WTC11 (cell line): ENCODE data around the gene RALA.

Experiments used
- CBFB ChIP-seq: sonication (generic); formaldehyde crosslinking; IDR thresholded peaks from 2 replicates; pipeline ENCODE4 v1.8.1; 2022; ENCODE audit warnings: mild to moderate bottlenecking, low read depth, missing genetic modification reagents
- CTCF ChIP-seq: fragments of 200-600 bp; IDR thresholded peaks from 2 replicates; pipeline ENCODE4 v1.8.0; 2022; ENCODE audit warnings: antibody characterized with exemption
- GTF2I ChIP-seq: fragments of 250-450 bp; sonication (Bioruptor Pico); conservative IDR thresholded peaks from 2 replicates; pipeline ENCODE4 v1.4.0; 2021; ENCODE audit warnings: mild to moderate bottlenecking
- JUN ChIP-seq: sonication (generic); formaldehyde crosslinking; IDR thresholded peaks from 2 replicates; pipeline ENCODE4 v1.8.0; 2023; ENCODE audit warnings: mild to moderate bottlenecking, missing genetic modification reagents
- NFE2L1 ChIP-seq: sonication (generic); formaldehyde crosslinking; IDR thresholded peaks from 2 replicates; pipeline ENCODE4 v1.8.1; 2023; ENCODE audit warnings: missing genetic modification reagents
- RELA ChIP-seq: sonication (generic); formaldehyde crosslinking; IDR thresholded peaks from 2 replicates; pipeline ENCODE4 v1.8.1; 2022; ENCODE audit warnings: missing genetic modification reagents, mild to moderate bottlenecking, borderline replicate concordance
- TEAD4 ChIP-seq: sonication (generic); formaldehyde crosslinking; IDR thresholded peaks from 2 replicates; pipeline ENCODE4 v1.8.0; 2022; ENCODE audit warnings: mild to moderate bottlenecking, missing genetic modification reagents
- TF ChIP-seq, protein P1 (sequence below): sonication (generic); formaldehyde crosslinking; IDR thresholded peaks from 2 replicates; pipeline ENCODE4 v1.8.1; 2022; ENCODE audit warnings: mild to moderate bottlenecking, missing genetic modification reagents, moderate library complexity, borderline replicate concordance
- TF ChIP-seq, protein P2 (sequence below): sonication (generic); formaldehyde crosslinking; IDR thresholded peaks from 2 replicates; pipeline ENCODE4 v1.8.1; 2022; ENCODE audit warnings: mild to moderate bottlenecking, moderate library complexity, missing genetic modification reagents
- TF ChIP-seq, protein P3 (sequence below): sonication (generic); formaldehyde crosslinking; IDR thresholded peaks from 2 replicates; pipeline ENCODE4 v1.8.0; 2022; ENCODE audit warnings: mild to moderate bottlenecking, missing genetic modification reagents
- TF ChIP-seq, protein P4 (sequence below): sonication (generic); formaldehyde crosslinking; IDR thresholded peaks from 2 replicates; pipeline ENCODE4 v1.8.0; 2022; ENCODE audit warnings: mild to moderate bottlenecking, missing genetic modification reagents
- TF ChIP-seq, protein P5 (sequence below): sonication (generic); formaldehyde crosslinking; IDR thresholded peaks from 2 replicates; pipeline ENCODE4 v1.8.1; 2023; ENCODE audit warnings: mild to moderate bottlenecking, missing genetic modification reagents, borderline replicate concordance

GRCh38 chr7:39709768-39710311 is 86.5 kb downstream of the RALA start:
- TF ChIP-seq CTCF (no peak), JUN (CRISPR knock-in tag) (no peak), TEAD4 (CRISPR knock-in tag) (no peak), NFE2L1 (CRISPR knock-in tag) (no peak), RELA (CRISPR knock-in tag) (no peak), GTF2I (CRISPR knock-in tag) (no peak), CBFB (no peak)
- TF ChIP-seq, protein P1, sequence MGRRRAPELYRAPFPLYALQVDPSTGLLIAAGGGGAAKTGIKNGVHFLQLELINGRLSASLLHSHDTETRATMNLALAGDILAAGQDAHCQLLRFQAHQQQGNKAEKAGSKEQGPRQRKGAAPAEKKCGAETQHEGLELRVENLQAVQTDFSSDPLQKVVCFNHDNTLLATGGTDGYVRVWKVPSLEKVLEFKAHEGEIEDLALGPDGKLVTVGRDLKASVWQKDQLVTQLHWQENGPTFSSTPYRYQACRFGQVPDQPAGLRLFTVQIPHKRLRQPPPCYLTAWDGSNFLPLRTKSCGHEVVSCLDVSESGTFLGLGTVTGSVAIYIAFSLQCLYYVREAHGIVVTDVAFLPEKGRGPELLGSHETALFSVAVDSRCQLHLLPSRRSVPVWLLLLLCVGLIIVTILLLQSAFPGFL (CRISPR knock-in tag) = no peak
- TF ChIP-seq, protein P2, sequence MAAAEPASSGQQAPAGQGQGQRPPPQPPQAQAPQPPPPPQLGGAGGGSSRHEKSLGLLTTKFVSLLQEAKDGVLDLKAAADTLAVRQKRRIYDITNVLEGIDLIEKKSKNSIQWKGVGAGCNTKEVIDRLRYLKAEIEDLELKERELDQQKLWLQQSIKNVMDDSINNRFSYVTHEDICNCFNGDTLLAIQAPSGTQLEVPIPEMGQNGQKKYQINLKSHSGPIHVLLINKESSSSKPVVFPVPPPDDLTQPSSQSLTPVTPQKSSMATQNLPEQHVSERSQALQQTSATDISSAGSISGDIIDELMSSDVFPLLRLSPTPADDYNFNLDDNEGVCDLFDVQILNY (CRISPR knock-in tag) = no peak
- TF ChIP-seq, protein P3, sequence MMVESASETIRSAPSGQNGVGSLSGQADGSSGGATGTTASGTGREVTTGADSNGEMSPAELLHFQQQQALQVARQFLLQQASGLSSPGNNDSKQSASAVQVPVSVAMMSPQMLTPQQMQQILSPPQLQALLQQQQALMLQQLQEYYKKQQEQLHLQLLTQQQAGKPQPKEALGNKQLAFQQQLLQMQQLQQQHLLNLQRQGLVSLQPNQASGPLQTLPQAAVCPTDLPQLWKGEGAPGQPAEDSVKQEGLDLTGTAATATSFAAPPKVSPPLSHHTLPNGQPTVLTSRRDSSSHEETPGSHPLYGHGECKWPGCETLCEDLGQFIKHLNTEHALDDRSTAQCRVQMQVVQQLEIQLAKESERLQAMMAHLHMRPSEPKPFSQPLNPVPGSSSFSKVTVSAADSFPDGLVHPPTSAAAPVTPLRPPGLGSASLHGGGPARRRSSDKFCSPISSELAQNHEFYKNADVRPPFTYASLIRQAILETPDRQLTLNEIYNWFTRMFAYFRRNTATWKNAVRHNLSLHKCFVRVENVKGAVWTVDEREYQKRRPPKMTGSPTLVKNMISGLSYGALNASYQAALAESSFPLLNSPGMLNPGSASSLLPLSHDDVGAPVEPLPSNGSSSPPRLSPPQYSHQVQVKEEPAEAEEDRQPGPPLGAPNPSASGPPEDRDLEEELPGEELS (CRISPR knock-in tag) = no peak
- TF ChIP-seq, protein P4, sequence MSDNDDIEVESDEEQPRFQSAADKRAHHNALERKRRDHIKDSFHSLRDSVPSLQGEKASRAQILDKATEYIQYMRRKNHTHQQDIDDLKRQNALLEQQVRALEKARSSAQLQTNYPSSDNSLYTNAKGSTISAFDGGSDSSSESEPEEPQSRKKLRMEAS = no peak
- TF ChIP-seq, protein P5, sequence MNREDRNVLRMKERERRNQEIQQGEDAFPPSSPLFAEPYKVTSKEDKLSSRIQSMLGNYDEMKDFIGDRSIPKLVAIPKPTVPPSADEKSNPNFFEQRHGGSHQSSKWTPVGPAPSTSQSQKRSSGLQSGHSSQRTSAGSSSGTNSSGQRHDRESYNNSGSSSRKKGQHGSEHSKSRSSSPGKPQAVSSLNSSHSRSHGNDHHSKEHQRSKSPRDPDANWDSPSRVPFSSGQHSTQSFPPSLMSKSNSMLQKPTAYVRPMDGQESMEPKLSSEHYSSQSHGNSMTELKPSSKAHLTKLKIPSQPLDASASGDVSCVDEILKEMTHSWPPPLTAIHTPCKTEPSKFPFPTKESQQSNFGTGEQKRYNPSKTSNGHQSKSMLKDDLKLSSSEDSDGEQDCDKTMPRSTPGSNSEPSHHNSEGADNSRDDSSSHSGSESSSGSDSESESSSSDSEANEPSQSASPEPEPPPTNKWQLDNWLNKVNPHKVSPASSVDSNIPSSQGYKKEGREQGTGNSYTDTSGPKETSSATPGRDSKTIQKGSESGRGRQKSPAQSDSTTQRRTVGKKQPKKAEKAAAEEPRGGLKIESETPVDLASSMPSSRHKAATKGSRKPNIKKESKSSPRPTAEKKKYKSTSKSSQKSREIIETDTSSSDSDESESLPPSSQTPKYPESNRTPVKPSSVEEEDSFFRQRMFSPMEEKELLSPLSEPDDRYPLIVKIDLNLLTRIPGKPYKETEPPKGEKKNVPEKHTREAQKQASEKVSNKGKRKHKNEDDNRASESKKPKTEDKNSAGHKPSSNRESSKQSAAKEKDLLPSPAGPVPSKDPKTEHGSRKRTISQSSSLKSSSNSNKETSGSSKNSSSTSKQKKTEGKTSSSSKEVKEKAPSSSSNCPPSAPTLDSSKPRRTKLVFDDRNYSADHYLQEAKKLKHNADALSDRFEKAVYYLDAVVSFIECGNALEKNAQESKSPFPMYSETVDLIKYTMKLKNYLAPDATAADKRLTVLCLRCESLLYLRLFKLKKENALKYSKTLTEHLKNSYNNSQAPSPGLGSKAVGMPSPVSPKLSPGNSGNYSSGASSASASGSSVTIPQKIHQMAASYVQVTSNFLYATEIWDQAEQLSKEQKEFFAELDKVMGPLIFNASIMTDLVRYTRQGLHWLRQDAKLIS (CRISPR knock-in tag) = no peak
